A673 (cell line): ENCODE measurements around the gene AAMP.

Experiments used
- EZH2 ChIP-seq: fragments of 200-600 bp; sonication (generic); IDR thresholded peaks from 2 replicates; pipeline ENCODE4 v1.6.1; 2017; ENCODE audit warnings: borderline replicate concordance, low read depth, mild to moderate bottlenecking, mixed read lengths, antibody characterized with exemption, low read length; ENCODE audit not compliant: poor library complexity, severe bottlenecking
- TF ChIP-seq, protein P1 (sequence below): fragments of 300-800, 200-600 bp; sonication (generic); conservative IDR thresholded peaks from 2 replicates; pipeline ENCODE4 v1.5.1; 2017; ENCODE audit warnings: low read depth, mild to moderate bottlenecking, antibody characterized with exemption, low read length, moderate library complexity, mixed read lengths

DNA sequence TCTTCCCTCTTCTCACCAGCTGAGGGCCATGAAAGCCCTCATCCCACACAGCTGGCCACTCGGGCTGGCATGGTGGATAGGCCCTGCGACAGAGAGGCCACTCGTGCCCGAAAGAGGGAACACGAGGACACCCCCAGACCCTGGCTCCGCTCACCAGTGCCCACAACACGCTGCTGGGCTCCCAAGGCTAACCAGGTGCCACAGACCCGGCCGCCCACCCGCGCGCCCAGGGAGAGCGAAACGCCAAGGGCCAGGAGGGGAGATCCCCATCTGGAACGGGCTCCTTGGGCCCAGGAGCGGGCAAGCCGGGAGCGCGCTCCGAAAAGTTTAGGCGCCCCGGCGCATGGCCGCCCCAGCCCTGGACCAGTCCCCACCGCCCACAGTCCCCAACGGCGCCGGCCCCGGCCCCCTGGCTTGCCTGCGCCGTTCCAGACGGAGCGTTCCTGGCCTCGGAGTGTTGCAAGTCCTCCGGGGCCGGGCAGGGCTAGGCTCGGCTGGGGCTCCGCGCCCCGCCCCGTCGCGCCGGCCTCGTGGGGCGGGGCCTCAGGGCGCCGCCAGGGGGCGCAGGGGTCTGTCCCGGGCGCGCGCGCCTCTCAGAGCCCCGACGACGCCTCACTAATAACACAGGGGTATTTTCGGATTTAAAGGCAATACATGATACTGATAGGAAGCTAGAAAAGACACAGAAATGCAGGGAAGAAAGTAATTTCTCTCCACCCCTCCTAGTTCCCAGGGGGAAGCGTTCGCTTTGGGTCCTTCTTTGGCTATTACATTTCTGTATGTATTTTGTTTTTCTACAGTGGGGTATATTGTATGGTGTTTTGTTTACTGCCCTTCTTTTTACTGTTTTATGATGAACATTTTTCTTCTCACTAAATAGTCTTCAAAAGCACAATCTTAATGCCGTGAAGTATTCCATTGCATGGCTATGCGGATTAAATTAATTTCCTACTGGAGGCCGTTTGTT, 22.4 kb upstream of the AAMP start, which contains the start of gene TMBIM1:
- TF ChIP-seq, protein P1, sequence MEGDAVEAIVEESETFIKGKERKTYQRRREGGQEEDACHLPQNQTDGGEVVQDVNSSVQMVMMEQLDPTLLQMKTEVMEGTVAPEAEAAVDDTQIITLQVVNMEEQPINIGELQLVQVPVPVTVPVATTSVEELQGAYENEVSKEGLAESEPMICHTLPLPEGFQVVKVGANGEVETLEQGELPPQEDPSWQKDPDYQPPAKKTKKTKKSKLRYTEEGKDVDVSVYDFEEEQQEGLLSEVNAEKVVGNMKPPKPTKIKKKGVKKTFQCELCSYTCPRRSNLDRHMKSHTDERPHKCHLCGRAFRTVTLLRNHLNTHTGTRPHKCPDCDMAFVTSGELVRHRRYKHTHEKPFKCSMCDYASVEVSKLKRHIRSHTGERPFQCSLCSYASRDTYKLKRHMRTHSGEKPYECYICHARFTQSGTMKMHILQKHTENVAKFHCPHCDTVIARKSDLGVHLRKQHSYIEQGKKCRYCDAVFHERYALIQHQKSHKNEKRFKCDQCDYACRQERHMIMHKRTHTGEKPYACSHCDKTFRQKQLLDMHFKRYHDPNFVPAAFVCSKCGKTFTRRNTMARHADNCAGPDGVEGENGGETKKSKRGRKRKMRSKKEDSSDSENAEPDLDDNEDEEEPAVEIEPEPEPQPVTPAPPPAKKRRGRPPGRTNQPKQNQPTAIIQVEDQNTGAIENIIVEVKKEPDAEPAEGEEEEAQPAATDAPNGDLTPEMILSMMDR = peak; percentile 70
- no peak for TF ChIP-seq EZH2
